K562 (cell line): ENCODE results near the gene PDIA4. TPM values are rescaled to one million over a fixed set of nuclear protein-coding genes. Genes with fewer than 3 reads are reported as not detected.
A peak's percentile ranks its signal among the peaks of the same experiment; 100 is the strongest.

Experiments
- CEBPG ChIP-seq, 3 experiments: fragments of 200-800 bp in 1 of 3; sonication (Bioruptor generic) in 1 of 3; sonication (generic) in 1 of 3; formaldehyde crosslinking in 1 of 3; IDR thresholded peaks in 2 of 3; conservative IDR thresholded peaks in 1 of 3; 2 replicates each; pipeline versions ENCODE4 v1.6.1 to v1.8.0; 2016 to 2022; ENCODE audit warnings: missing compliant biosample characterization in 2 of 3, missing genetic modification characterization in 2 of 3, mild to moderate bottlenecking in 1 of 3, missing genetic modification reagents in 1 of 3
- E2F3 ChIP-seq: fragments of 250-450 bp; sonication (Bioruptor Pico); IDR thresholded peaks from 2 replicates; pipeline ENCODE4 v1.4.0; 2020; ENCODE audit warnings: mild to moderate bottlenecking
- E2F4 ChIP-seq: sonication (generic); formaldehyde crosslinking; IDR thresholded peaks from 2 replicates; pipeline ENCODE4 v1.8.0; 2022; ENCODE audit warnings: mild to moderate bottlenecking, low read depth, missing genetic modification reagents
- E4F1 ChIP-seq: fragments of 250-450 bp; sonication (Bioruptor Pico); IDR thresholded peaks from 2 replicates; pipeline ENCODE4 v1.5.0; 2021; ENCODE audit warnings: mild to moderate bottlenecking, borderline replicate concordance
- EGR1 ChIP-seq: fragments of 450-650 bp; conservative IDR thresholded peaks from 2 replicates; pipeline ENCODE4 v1.6.1; 2017; ENCODE audit warnings: mild to moderate bottlenecking
- KLF16 ChIP-seq: IDR thresholded peaks from 2 replicates; pipeline ENCODE4 v1.6.1; 2016; ENCODE audit warnings: antibody characterized with exemption
- NONO ChIP-seq, 2 experiments: fragments of 200-400 bp in 1 of 2; fragments of 450-650 bp in 1 of 2; formaldehyde crosslinking in 1 of 2; IDR thresholded peaks; 2 replicates each; pipeline ENCODE4 v1.6.1; 2017; ENCODE audit warnings: low read depth in 2 of 2, mild to moderate bottlenecking in 2 of 2, moderate library complexity in 2 of 2, low read length in 1 of 2
- NR4A1 ChIP-seq, 2 experiments: fragments of 250-450 bp in 1 of 2; fragments of 450-650 bp in 1 of 2; sonication (Bioruptor Pico) in 1 of 2; IDR thresholded peaks; 2 replicates each; pipeline versions ENCODE4 v1.4.0 to v1.6.1; 2016 to 2020; ENCODE audit warnings: mild to moderate bottlenecking in 2 of 2, missing compliant biosample characterization in 1 of 2, missing genetic modification characterization in 1 of 2, moderate library complexity in 1 of 2
- POLR2AphosphoS2 ChIP-seq: IDR thresholded peaks from 2 replicates; pipeline ENCODE4 v1.6.1; 2012; ENCODE audit warnings: low read length, improper control_type of control experiment
- POLR3A ChIP-seq: IDR thresholded peaks from 2 replicates; pipeline ENCODE4 v1.6.1; 2011; ENCODE audit warnings: borderline replicate concordance, mild to moderate bottlenecking, moderate library complexity; ENCODE audit not compliant: insufficient read length, insufficient read depth; ENCODE audit errors: extremely low read depth
- PYGO2 ChIP-seq: fragments of 450-650 bp; IDR thresholded peaks from 2 replicates; pipeline ENCODE4 v1.6.1; 2016; ENCODE audit warnings: mild to moderate bottlenecking, missing genetic modification characterization, moderate library complexity, missing compliant biosample characterization
- SAFB ChIP-seq: fragments of 200-400 bp; formaldehyde crosslinking; IDR thresholded peaks from 2 replicates; pipeline ENCODE4 v1.6.1; 2017; ENCODE audit warnings: low read depth, low read length, borderline replicate concordance
- SMARCA4 ChIP-seq: fragments of 450-650 bp; IDR thresholded peaks from 2 replicates; pipeline ENCODE4 v1.6.1; 2016
- SNIP1 ChIP-seq: fragments of 450-650 bp; IDR thresholded peaks from 2 replicates; pipeline ENCODE4 v1.7.1; 2017; ENCODE audit warnings: low read depth, mild to moderate bottlenecking
- SRSF9 ChIP-seq: fragments of 200-400 bp; formaldehyde crosslinking; IDR thresholded peaks from 2 replicates; pipeline ENCODE4 v1.6.1; 2017; ENCODE audit warnings: low read depth, low read length, borderline replicate concordance
- ZC3H4 ChIP-seq: sonication (generic); formaldehyde crosslinking; IDR thresholded peaks from 2 replicates; pipeline ENCODE4 v1.9.0; 2021; ENCODE audit warnings: missing genetic modification reagents, borderline replicate concordance
- ZNF408 ChIP-seq: fragments of 250-450 bp; sonication (Bioruptor Pico); IDR thresholded peaks from 2 replicates; pipeline ENCODE4 v1.4.0; 2020; ENCODE audit warnings: low read depth, mild to moderate bottlenecking, moderate library complexity
- ZNF592 ChIP-seq: fragments of 450-650 bp; IDR thresholded peaks from 2 replicates; pipeline ENCODE4 v1.6.1; 2017; ENCODE audit warnings: antibody characterized with exemption, mild to moderate bottlenecking
- ZNF707 ChIP-seq: fragments of 250-450 bp; sonication (Bioruptor Pico); conservative IDR thresholded peaks from 2 replicates; pipeline ENCODE4 v1.8.0; 2022; ENCODE audit warnings: inconsistent platforms, mild to moderate bottlenecking, moderate library complexity
- ZNF77 ChIP-seq: fragments of 250-450 bp; sonication (Bioruptor Pico); IDR thresholded peaks from 2 replicates; pipeline ENCODE4 v1.5.0; 2020
- polyA plus RNA-seq, 8 experiments: library from polyadenylated mRNA; depleted of rRNA in 4 of 8; stranded (reverse) in 5 of 8; unstranded in 3 of 8; fragments of >200 nt; fragmentation: Nextera tagmentation in 2 of 8; fragmentation: Illumina TruSeq in 1 of 8; extraction: Ambion mirVana in 2 of 8; extraction: Trizol in 1 of 8; gene quantifications; 2 replicates each; pipeline versions ENCODE4 v1.2.1 to v1.2.3, GENCODE V29; 2011 to 2014; ENCODE audit warnings: inconsistent platforms in 1 of 8, missing spikeins in 1 of 8
- total RNA-seq, 7 experiments: library from RNA; depleted of rRNA in 6 of 7; stranded (reverse); fragments of >200 nt in 6 of 7; fragmentation: Illumina TruSeq in 2 of 7; extraction: Trizol in 2 of 7; gene quantifications; 2 replicates each; pipeline versions ENCODE4 v1.2.1 to v1.2.3, GENCODE V29; 2011 to 2021; ENCODE audit warnings: low replicate concordance in 1 of 7

Gene PDIA4
- total and polyA plus RNA-seq, 9 of the 15 experiments (the other 6 are each of a cell fraction or from before 2014, with no cell fraction given): 9.1 to 175 (median 146) TPM

GRCh38 chr7:148987010-148987750, 41.1 kb downstream of the PDIA4 start (continued):
- no peak for TF ChIP-seq SRSF9
- no peak; the same call in 1 of the 2 replicates for TF ChIP-seq E2F4
- TF ChIP-seq NR4A1 (CRISPR knock-in tag; IDR thresholded peaks at IDR 0.05): 0 out of 2 replicates have a peak, but pooled peaks have one; percentile 42
- TF ChIP-seq NR4A1 (tag; IDR thresholded peaks at IDR 0.05): no peak
- TF ChIP-seq E4F1 (CRISPR knock-in tag): no peak
- TF ChIP-seq PYGO2: no peak
- TF ChIP-seq NONO (IDR thresholded peaks at IDR 0.05; ENCODE audit: low read depth in 2 of 2, low read length in 1 of 2): peak in 1 of 2 experiments; percentile 31; a peak in 1 of 4 replicates
- TF ChIP-seq ZNF707 (CRISPR knock-in tag): no peak
- TF ChIP-seq POLR3A: peak; percentile 93
- TF ChIP-seq POLR2AphosphoS2: no peak
- no peak for TF ChIP-seq KLF16
- no peak for TF ChIP-seq ZC3H4 (CRISPR knock-in tag)
- no peak for TF ChIP-seq EGR1
- TF ChIP-seq ZNF592: peak; percentile 98
- TF ChIP-seq SMARCA4: peak; percentile 48; the same call in 1 of the 2 replicates
- no peak for TF ChIP-seq ZNF77 (CRISPR knock-in tag)
- no peak for TF ChIP-seq SAFB
- no peak for TF ChIP-seq ZNF408 (CRISPR knock-in tag)
- 0 out of 2 replicates have a peak, but pooled peaks have one; percentile 45 for TF ChIP-seq SNIP1
- no peak for TF ChIP-seq E2F3 (CRISPR knock-in tag)
- peak; percentile 64 for TF ChIP-seq CEBPG (CRISPR knock-in tag; IDR thresholded peaks at IDR 0.05)
- peak; percentile 93 to 97 for TF ChIP-seq CEBPG (tag; conservative IDR thresholded peaks at IDR 0.05 in 1 of 2, IDR thresholded peaks at IDR 0.05 in 1 of 2)
